Gastrocnemius medialis (tissue), 4 donors: ENCODE results near the gene DYSF. TPM values are rescaled to one million over a fixed set of nuclear protein-coding genes. Genes with fewer than 3 reads are reported as not detected.

Experiments
- ATAC-seq, 2 donors: fragments of 150-250 bp; one replicate each; pipeline ENCODE4 v1.9.1; 2016
- DNase-seq, 2 donors: peaks; one replicate each; pipeline ENCODE4 v3.0.0-alpha.2; 2019
- H3K27ac ChIP-seq, 4 donors: fragments of 200-600 bp; sonication (generic); 1 replicate in 1 of 4; 2 replicates in 3 of 4; pipeline ENCODE4 v1.5.1; 2016 to 2018; ENCODE audit warnings: mild to moderate bottlenecking in 2 of 4, moderate library complexity in 1 of 4
- H3K27me3 ChIP-seq, 3 donors: fragments of 200-600 bp; sonication (generic) in 2 of 3; 1 replicate in 1 of 3; 2 replicates in 2 of 3; pipeline versions ENCODE4 v1.5.1 to v1.6.0; 2016 to 2019; ENCODE audit warnings: mild to moderate bottlenecking in 1 of 3, moderate library complexity in 1 of 3
- H3K36me3 ChIP-seq, 2 donors: fragments of 200-600 bp; sonication (generic) in 1 of 2; one replicate each; pipeline ENCODE4 v1.5.1; 2017 to 2018
- H3K4me1 ChIP-seq, 2 donors: fragments of 200-600 bp; sonication (generic) in 1 of 2; one replicate each; pipeline ENCODE4 v1.5.1; 2016 to 2017; ENCODE audit warnings: mild to moderate bottlenecking in 2 of 2
- H3K4me3 ChIP-seq, 4 donors: fragments of 200-600 bp; sonication (generic) in 3 of 4; 1 replicate in 1 of 4; 2 replicates in 3 of 4; pipeline ENCODE4 v1.5.1; 2016 to 2019; ENCODE audit warnings: mild to moderate bottlenecking in 2 of 4
- H3K9me3 ChIP-seq, 3 donors: fragments of 200-600 bp; sonication (generic) in 2 of 3; 1 replicate in 1 of 3; 2 replicates in 2 of 3; pipeline ENCODE4 v1.5.1; 2016 to 2019
- POLR2A ChIP-seq, 2 donors: fragments of 450-650 bp; IDR thresholded peaks; one replicate each; pipeline ENCODE4 v1.6.1; 2017; ENCODE audit warnings: antibody characterized with exemption in 2 of 2, mild to moderate bottlenecking in 2 of 2, moderate library complexity in 2 of 2
- in situ Hi-C, 4 donors: fragments of 200-750 bp; cut with MboI; loops; one replicate each; pipeline versions ENCODE4 v1.15.0 to v1.8.0; 2017; ENCODE audit warnings: low sequenced_read_pairs in 4 of 4
- intact Hi-C: fragments of 100-400 bp; cut with DNase I; formaldehyde crosslinking; loops from one replicate; pipeline ENCODE4 v1.15.1; 2023; ENCODE audit warnings: low total_unique reads
- total RNA-seq, 4 donors: library from RNA; depleted of rRNA; stranded (reverse); fragments of >200 nt; gene quantifications; one replicate each; pipeline versions ENCODE4 v1.1.0 to v1.2.3, GENCODE V29; 2016
- TF ChIP-seq, protein P1 (sequence below), 5 experiments: fragments of 450-650 bp in 3 of 5; fragments of 200-600 bp in 2 of 5; sonication (generic) in 2 of 5; IDR thresholded peaks in 4 of 5; conservative IDR thresholded peaks in 1 of 5; 1 replicate in 4 of 5; 2 replicates in 1 of 5; pipeline ENCODE4 v1.5.1; 2016 to 2019; ENCODE audit warnings: antibody characterized with exemption in 5 of 5, mild to moderate bottlenecking in 3 of 5, moderate library complexity in 3 of 5

Gene DYSF
- total RNA-seq, 4 donors from 2014 or later: 40.7 to 267 (median 153) TPM

- TF ChIP-seq, protein P1, sequence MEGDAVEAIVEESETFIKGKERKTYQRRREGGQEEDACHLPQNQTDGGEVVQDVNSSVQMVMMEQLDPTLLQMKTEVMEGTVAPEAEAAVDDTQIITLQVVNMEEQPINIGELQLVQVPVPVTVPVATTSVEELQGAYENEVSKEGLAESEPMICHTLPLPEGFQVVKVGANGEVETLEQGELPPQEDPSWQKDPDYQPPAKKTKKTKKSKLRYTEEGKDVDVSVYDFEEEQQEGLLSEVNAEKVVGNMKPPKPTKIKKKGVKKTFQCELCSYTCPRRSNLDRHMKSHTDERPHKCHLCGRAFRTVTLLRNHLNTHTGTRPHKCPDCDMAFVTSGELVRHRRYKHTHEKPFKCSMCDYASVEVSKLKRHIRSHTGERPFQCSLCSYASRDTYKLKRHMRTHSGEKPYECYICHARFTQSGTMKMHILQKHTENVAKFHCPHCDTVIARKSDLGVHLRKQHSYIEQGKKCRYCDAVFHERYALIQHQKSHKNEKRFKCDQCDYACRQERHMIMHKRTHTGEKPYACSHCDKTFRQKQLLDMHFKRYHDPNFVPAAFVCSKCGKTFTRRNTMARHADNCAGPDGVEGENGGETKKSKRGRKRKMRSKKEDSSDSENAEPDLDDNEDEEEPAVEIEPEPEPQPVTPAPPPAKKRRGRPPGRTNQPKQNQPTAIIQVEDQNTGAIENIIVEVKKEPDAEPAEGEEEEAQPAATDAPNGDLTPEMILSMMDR (IDR thresholded peaks at IDR 0.05 in 4 of 5, conservative IDR thresholded peaks at IDR 0.05 in 1 of 5): no peak
- no peak for TF ChIP-seq POLR2A (IDR thresholded peaks at IDR 0.05)
- in situ Hi-C loops (no loop called here), intact Hi-C loops (no loop called here)
- no peaks in the 10 kb centered on the region for H3K36me3 ChIP-seq
- H3K4me3 ChIP-seq: no peak overlapping the region
- DNase-seq (no peak), ATAC-seq (no peak)
- H3K27me3 ChIP-seq: no peaks in the 10 kb centered on the region
- H3K9me3 ChIP-seq: no peaks in the 10 kb centered on the region
- H3K4me1 ChIP-seq: peaks cover 18 to 23% of the 10 kb centered on the region in 2 donors
- H3K27ac ChIP-seq: no peak overlapping the region
Measured at GRCh38 chr2:71633086-71633485, 179.7 kb downstream of the DYSF start.

DNA sequence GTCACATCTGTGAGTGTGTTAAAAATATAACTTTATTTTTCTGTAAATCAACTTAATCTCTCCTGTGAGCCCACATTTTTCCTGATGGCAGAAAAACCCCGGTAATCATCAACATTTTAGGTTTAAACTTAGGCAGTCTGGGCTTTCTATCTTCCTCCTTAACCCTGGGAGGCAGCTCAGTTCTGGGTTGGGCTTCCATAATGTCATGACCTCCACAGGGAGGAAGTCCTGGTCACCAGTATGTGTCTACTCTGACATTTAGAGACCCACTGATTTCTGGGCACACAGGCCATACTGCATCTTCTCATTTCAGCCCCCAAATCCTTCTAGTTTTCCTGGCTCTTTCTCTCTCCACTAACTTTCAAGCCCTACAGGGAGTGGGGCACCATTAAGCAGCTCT is 181.2 kb downstream of the DYSF start:
- H3K4me1 ChIP-seq: peaks cover 19 to 23% of the 10 kb centered on the region in 2 donors
- TF ChIP-seq, protein P1 (IDR thresholded peaks at IDR 0.05 in 4 of 5, conservative IDR thresholded peaks at IDR 0.05 in 1 of 5): no peak
- no peak for TF ChIP-seq POLR2A (IDR thresholded peaks at IDR 0.05)
- no peaks in the 10 kb centered on the region for H3K9me3 ChIP-seq
- no peaks in the 10 kb centered on the region for H3K27me3 ChIP-seq
- no peak overlapping the region for H3K4me3 ChIP-seq
- ATAC-seq: no peak
- H3K27ac ChIP-seq: no peak overlapping the region
- no peaks in the 10 kb centered on the region for H3K36me3 ChIP-seq
- intact Hi-C loops (no loop called here), in situ Hi-C loops (no loop called here)
- no peak for DNase-seq

DNA sequence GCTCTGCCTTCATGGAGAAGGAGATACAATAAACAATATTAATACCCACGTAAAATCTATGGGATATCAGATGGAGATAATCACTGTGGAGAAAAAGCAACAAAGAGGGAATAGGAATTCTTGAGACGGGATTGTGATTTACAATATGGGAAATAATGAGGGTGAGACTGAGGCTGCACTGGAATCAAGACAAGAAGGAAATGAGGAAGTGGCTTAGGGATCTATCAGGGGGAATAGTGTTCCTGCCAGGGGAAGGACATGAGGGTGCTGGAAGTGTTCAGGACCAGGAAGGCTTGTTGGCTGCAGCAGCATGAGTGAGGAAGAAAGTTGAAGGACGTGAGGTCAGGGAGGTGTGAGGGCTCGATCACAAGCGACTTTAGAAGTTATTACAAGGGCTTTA is 182.4 kb downstream of the DYSF start:
- H3K4me1 ChIP-seq: peaks cover 19 to 21% of the 10 kb centered on the region in 2 donors
- intact Hi-C loops (no loop called here), in situ Hi-C loops (no loop called here)

GRCh38 chr2:71637168-71637567 is 183.8 kb downstream of the DYSF start:
- TF ChIP-seq, protein P1 (IDR thresholded peaks at IDR 0.05 in 4 of 5, conservative IDR thresholded peaks at IDR 0.05 in 1 of 5): no peak
- no peak for TF ChIP-seq POLR2A (IDR thresholded peaks at IDR 0.05)
- in situ Hi-C loops (no loop called here), intact Hi-C loops (no loop called here)
- no peaks in the 10 kb centered on the region for H3K27me3 ChIP-seq
- ATAC-seq (no peak), DNase-seq (no peak)
- no peaks in the 10 kb centered on the region for H3K9me3 ChIP-seq
- H3K4me3 ChIP-seq: no peak overlapping the region
- H3K4me1 ChIP-seq: peaks cover 12 to 13% of the 10 kb centered on the region in 2 donors
- H3K27ac ChIP-seq: no peak overlapping the region
- H3K36me3 ChIP-seq: no peaks in the 10 kb centered on the region

More for the DNA sequence above, 182.4 kb downstream of the DYSF start:
- H3K27ac ChIP-seq: no peak overlapping the region
- no peaks in the 10 kb centered on the region for H3K36me3 ChIP-seq
- H3K4me3 ChIP-seq: no peak overlapping the region
- no peak for TF ChIP-seq POLR2A (IDR thresholded peaks at IDR 0.05)
- TF ChIP-seq, protein P1 (IDR thresholded peaks at IDR 0.05 in 4 of 5, conservative IDR thresholded peaks at IDR 0.05 in 1 of 5): no peak
- no peaks in the 10 kb centered on the region for H3K9me3 ChIP-seq
- DNase-seq (no peak), ATAC-seq (no peak)
- no peaks in the 10 kb centered on the region for H3K27me3 ChIP-seq

GRCh38 chr2:71637736-71638135 is 184.4 kb downstream of the DYSF start:
- Histone ChIP-seq H3K4me1 (peaks cover 12 to 13% of the 10 kb centered on the region in 2 donors), H3K9me3 (no peaks in the 10 kb centered on the region), H3K4me3 (no peak overlapping the region), H3K36me3 (no peaks in the 10 kb centered on the region), H3K27me3 (no peaks in the 10 kb centered on the region), H3K27ac (peak overlapping the region in 1 of 4 donors; percentile 13)
- DNase-seq (no peak), ATAC-seq (no peak)
- in situ Hi-C loops: no loop called here
- TF ChIP-seq, protein P1 (IDR thresholded peaks at IDR 0.05 in 4 of 5, conservative IDR thresholded peaks at IDR 0.05 in 1 of 5): no peak
- no peak for TF ChIP-seq POLR2A (IDR thresholded peaks at IDR 0.05)
- intact Hi-C loops: no loop called here
